Left lung (tissue), 10 donors: ENCODE data around the gene CDK9. TPM values are rescaled to one million over a fixed set of nuclear protein-coding genes. Genes with fewer than 3 reads are reported as not detected.
A peak's percentile ranks its signal among the peaks of the same experiment; 100 is the strongest.

Experiments used
- ATAC-seq: fragments of 200-7000 bp; cut with Tn5 transposase; one replicate; pipeline ENCODE4 v1.9.1; 2020; ENCODE audit warnings: moderate library complexity
- DNase-seq, 4 donors: peaks; one replicate each; pipeline ENCODE4 v3.0.0-alpha.2; 2013 to 2020
- H3K27ac ChIP-seq, 2 donors: fragments of 200-600 bp; sonication (generic) in 1 of 2; one replicate each; pipeline versions ENCODE4 v1.5.0 to v1.8.0; 2020 to 2021
- H3K27me3 ChIP-seq, 2 donors: fragments of 200-600 bp; sonication (generic) in 1 of 2; one replicate each; pipeline versions ENCODE4 v1.5.0 to v1.8.0; 2020 to 2021
- H3K36me3 ChIP-seq, 2 donors: fragments of 200-600 bp; sonication (generic) in 1 of 2; one replicate each; pipeline versions ENCODE4 v1.5.0 to v1.8.0; 2020 to 2021
- H3K4me1 ChIP-seq, 2 donors: fragments of 200-600 bp; one replicate each; pipeline ENCODE4 v1.8.0; 2021
- H3K4me3 ChIP-seq, 2 donors: fragments of 200-600 bp; sonication (generic) in 1 of 2; one replicate each; pipeline versions ENCODE4 v1.5.0 to v1.8.0; 2020 to 2021; ENCODE audit warnings: mild to moderate bottlenecking in 1 of 2
- H3K9me3 ChIP-seq, 2 donors: fragments of 200-600 bp; sonication (generic) in 1 of 2; one replicate each; pipeline versions ENCODE4 v1.5.0 to v1.8.0; 2020 to 2021
- intact Hi-C, 2 donors: fragments of 100-400 bp; cut with DNase I; formaldehyde crosslinking; loops; one replicate each; pipeline versions ENCODE4 v1.11.2 to v1.14.2; 2022
- polyA plus RNA-seq, 6 donors: library from polyadenylated mRNA; unstranded; fragments of 120-200 nt; gene quantifications; one replicate each; pipeline ENCODE4 v1.2.1, GENCODE V29; 2013; ENCODE audit not compliant: insufficient read length in 6 of 6
- total RNA-seq, 2 donors: library from RNA; stranded (reverse); fragmentation: NEBNext Ultra II Directional; extraction: Animal tissue kit (Norgen Biotek cat#: 25700); gene quantifications; one replicate each; pipeline ENCODE4 v1.2.1, GENCODE V29; 2021
- TF ChIP-seq, protein P1 (sequence below), 2 donors: fragments of 200-600 bp; sonication (generic) in 1 of 2; IDR thresholded peaks; one replicate each; pipeline versions ENCODE4 v1.5.0 to v1.8.0; 2021; ENCODE audit warnings: antibody characterized with exemption in 2 of 2
- donor health status: DM: no; HTN: yes; CAD: no.
- donor health status: DM: no; HTN: no; CAD: no.

Gene CDK9
- total and polyA plus RNA-seq, 8 donors: 56.0 to 83.4 (median 62.0) TPM

DNA sequence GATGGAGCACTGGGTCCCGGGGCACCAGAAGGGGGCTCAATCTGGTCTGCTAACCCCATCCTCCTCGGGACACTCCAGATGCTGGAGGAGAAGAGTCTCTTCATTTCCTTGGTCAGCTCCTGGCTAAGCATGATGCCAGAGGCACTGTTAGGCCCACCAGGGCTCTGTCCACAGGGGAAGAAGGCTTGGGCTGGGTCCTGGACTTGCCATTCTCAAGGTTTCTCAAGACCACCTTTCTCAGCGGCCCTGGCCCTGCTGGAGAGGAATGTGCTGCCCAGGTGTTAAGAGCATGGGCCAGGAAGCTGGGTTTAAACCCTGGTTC, 15.3 kb upstream of the CDK9 start:
- intact Hi-C loops: no loop called here
- ATAC-seq (no peak), DNase-seq (no peak)
- Histone ChIP-seq H3K27me3 (no peaks in the 10 kb centered on the region), H3K4me3 (peak overlapping the region; percentile 43 to 74), H3K9me3 (no peaks in the 10 kb centered on the region), H3K4me1 (peaks cover 12 to 81% of the 10 kb centered on the region in 2 donors), H3K36me3 (peaks cover 0 to 34% of the 10 kb centered on the region in 2 donors), H3K27ac (peak overlapping the region; percentile 70 to 73)
- TF ChIP-seq, protein P1, sequence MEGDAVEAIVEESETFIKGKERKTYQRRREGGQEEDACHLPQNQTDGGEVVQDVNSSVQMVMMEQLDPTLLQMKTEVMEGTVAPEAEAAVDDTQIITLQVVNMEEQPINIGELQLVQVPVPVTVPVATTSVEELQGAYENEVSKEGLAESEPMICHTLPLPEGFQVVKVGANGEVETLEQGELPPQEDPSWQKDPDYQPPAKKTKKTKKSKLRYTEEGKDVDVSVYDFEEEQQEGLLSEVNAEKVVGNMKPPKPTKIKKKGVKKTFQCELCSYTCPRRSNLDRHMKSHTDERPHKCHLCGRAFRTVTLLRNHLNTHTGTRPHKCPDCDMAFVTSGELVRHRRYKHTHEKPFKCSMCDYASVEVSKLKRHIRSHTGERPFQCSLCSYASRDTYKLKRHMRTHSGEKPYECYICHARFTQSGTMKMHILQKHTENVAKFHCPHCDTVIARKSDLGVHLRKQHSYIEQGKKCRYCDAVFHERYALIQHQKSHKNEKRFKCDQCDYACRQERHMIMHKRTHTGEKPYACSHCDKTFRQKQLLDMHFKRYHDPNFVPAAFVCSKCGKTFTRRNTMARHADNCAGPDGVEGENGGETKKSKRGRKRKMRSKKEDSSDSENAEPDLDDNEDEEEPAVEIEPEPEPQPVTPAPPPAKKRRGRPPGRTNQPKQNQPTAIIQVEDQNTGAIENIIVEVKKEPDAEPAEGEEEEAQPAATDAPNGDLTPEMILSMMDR (IDR thresholded peaks at IDR 0.05): no peak

GRCh38 chr9:127770905-127771569, 14.8 kb upstream of the CDK9 start:
- Histone ChIP-seq H3K27me3 (no peaks in the 10 kb centered on the region), H3K27ac (peak overlapping the region; percentile 70 to 73), H3K36me3 (peaks cover 0 to 32% of the 10 kb centered on the region in 2 donors), H3K9me3 (no peaks in the 10 kb centered on the region), H3K4me3 (peak overlapping the region; percentile 43 to 74), H3K4me1 (peaks cover 12 to 81% of the 10 kb centered on the region in 2 donors)
- intact Hi-C loops: no loop called here
- TF ChIP-seq, protein P1 (IDR thresholded peaks at IDR 0.05): no peak
- ATAC-seq (peak; percentile 98), DNase-seq (peak; percentile 96 to 100 (median 99))

GRCh38 chr9:127771570-127772189, 14.2 kb upstream of the CDK9 start:
- Histone ChIP-seq H3K9me3 (no peaks in the 10 kb centered on the region), H3K27ac (peak overlapping the region in 1 of 2 donors; percentile 70), H3K27me3 (no peaks in the 10 kb centered on the region), H3K4me3 (peak overlapping the region in 1 of 2 donors; percentile 74), H3K36me3 (peaks cover 0 to 25% of the 10 kb centered on the region in 2 donors), H3K4me1 (peaks cover 12 to 79% of the 10 kb centered on the region in 2 donors)
- TF ChIP-seq, protein P1 (IDR thresholded peaks at IDR 0.05): no peak
- no peak for ATAC-seq
- intact Hi-C loops: no loop called here
- no peak for DNase-seq

- ATAC-seq (no peak), DNase-seq (no peak)
- TF ChIP-seq, protein P1 (IDR thresholded peaks at IDR 0.05): no peak
- H3K4me1 ChIP-seq: peaks cover 10 to 76% of the 10 kb centered on the region in 2 donors
- H3K9me3 ChIP-seq: no peaks in the 10 kb centered on the region
- no peak overlapping the region for H3K4me3 ChIP-seq
- intact Hi-C loops: no loop called here
- no peak overlapping the region for H3K27ac ChIP-seq
- H3K27me3 ChIP-seq: no peaks in the 10 kb centered on the region
- peaks cover 0 to 21% of the 10 kb centered on the region in 2 donors for H3K36me3 ChIP-seq
Observed at GRCh38 chr9:127772603-127773002, 13.2 kb upstream of the CDK9 start.

DNA sequence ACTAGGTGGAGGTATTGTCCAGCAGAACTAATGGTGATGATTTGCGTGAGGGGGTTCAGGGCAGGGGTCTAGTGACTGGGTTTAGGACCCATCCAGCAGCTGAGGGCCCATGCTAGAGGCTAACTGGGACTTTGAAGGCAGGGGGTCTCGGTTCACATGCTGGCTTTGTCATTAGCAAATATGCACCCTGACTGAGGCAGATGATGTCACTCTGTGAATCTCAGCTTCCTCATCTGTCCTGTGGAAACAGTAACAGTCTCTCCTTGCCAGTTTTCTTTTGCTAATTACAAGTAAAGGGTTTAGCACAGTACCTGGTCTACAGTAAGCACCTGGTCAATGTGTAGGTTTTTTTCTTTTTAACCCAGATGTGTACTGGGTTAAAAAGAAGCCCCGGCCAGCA, 12.6 kb upstream of the CDK9 start:
- H3K27me3 ChIP-seq: no peaks in the 10 kb centered on the region
- TF ChIP-seq, protein P1 (IDR thresholded peaks at IDR 0.05): no peak
- no peaks in the 10 kb centered on the region for H3K9me3 ChIP-seq
- H3K4me3 ChIP-seq: no peak overlapping the region
- no peak overlapping the region for H3K27ac ChIP-seq
- ATAC-seq (no peak), DNase-seq (no peak)
- H3K36me3 ChIP-seq: peaks cover 0 to 21% of the 10 kb centered on the region in 2 donors
- peaks cover 7 to 73% of the 10 kb centered on the region in 2 donors for H3K4me1 ChIP-seq
- intact Hi-C loops: no loop called here
